K562 (cell line): ENCODE results near the gene SELENOI. TPM values are rescaled to one million over a fixed set of nuclear protein-coding genes. Genes with fewer than 3 reads are reported as not detected.

Source experiments
- ATAC-seq: fragments of 200-7000 bp; cut with Tn5 transposase; 3 replicates; pipeline ENCODE4 v1.9.1; 2020; ENCODE audit warnings: moderate library complexity
- BruUV-seq: library from RNA; stranded (reverse); fragments of 400-500 nt; replicated peaks from 2 replicates; lab custom pipeline; 2021; lab: Mats Ljungman, UMichigan
- CTCF ChIA-PET: fragments of 300-600 bp; formaldehyde crosslinking; extraction: SDS; loops from one replicate; lab custom pipeline; 2021; ENCODE audit warnings: low intra/inter-chr PET ratio; lab: Yijun Ruan, JAX
- POLR2A ChIA-PET: fragments of 300-600, 350-650 bp; sonication (Branson Sonifier 250); formaldehyde crosslinking; extraction: SDS; loops from one replicate; lab custom pipeline; 2021; ENCODE audit warnings: antibody characterized with exemption, inconsistent platforms; lab: Yijun Ruan, JAX
- DNase-seq, 4 experiments: peaks; one replicate each; pipeline versions ENCODE4 v3.0.0 to v3.0.0-alpha.2; 2011 to 2018; ENCODE audit warnings: low spot score in 3 of 4, mixed read lengths in 3 of 4; ENCODE audit errors: extremely low read depth in 1 of 4
- FAIRE-seq: peaks from 2 replicates; lab custom pipeline; 2011; peaks lifted over from hg19 to GRCh38; lab: Jason Lieb, UNC
- H2AFZ ChIP-seq: 2 replicates; pipeline ENCODE4 v1.6.0; 2011; ENCODE audit warnings: low read depth, low read length, control low read depth, inconsistent platforms
- H3K27ac ChIP-seq: fragments of 200-600 bp; 3 replicates; pipeline ENCODE4 v1.8.0; 2011; ENCODE audit warnings: low read depth, mild to moderate bottlenecking, control low read depth, inconsistent platforms, low read length, moderate library complexity, mixed read lengths; ENCODE audit errors: extremely low read depth
- H3K27me3 ChIP-seq, 2 experiments: fragments of 300-600 bp in 1 of 2; 2 replicates in 1 of 2; 3 replicates in 1 of 2; pipeline versions ENCODE4 v1.6.0 to v1.8.0; 2011; ENCODE audit warnings: inconsistent platforms in 2 of 2, low read length in 2 of 2, mild to moderate bottlenecking in 1 of 2, mixed read lengths in 1 of 2, moderate library complexity in 1 of 2; ENCODE audit not compliant: control insufficient read depth in 2 of 2, insufficient read depth in 2 of 2
- H3K36me3 ChIP-seq: fragments of 300-600 bp; 3 replicates; pipeline ENCODE4 v1.8.0; 2011; ENCODE audit warnings: mild to moderate bottlenecking, low read length, inconsistent platforms; ENCODE audit not compliant: control insufficient read depth, insufficient read depth
- H3K4me1 ChIP-seq, 2 experiments: fragments of 200-600 bp in 1 of 2; replicated peaks in 1 of 2; 2 replicates in 1 of 2; 3 replicates in 1 of 2; pipeline versions ENCODE4 v1.5.1 to v1.8.0; 2011; ENCODE audit warnings: inconsistent platforms in 2 of 2, low read length in 2 of 2, mild to moderate bottlenecking in 1 of 2, mixed read lengths in 1 of 2, moderate library complexity in 1 of 2; ENCODE audit not compliant: control insufficient read depth in 2 of 2, insufficient read depth in 2 of 2
- H3K4me2 ChIP-seq: 2 replicates; pipeline ENCODE4 v1.6.1; 2011; ENCODE audit warnings: low read length, control low read depth, inconsistent platforms, mixed read lengths; ENCODE audit not compliant: insufficient read depth
- H3K4me3 ChIP-seq: fragments of 200-600 bp; sonication (generic), shearing (Covaris generic); 2 replicates; pipeline ENCODE4 v1.5.1; 2016; ENCODE audit warnings: control low read depth, inconsistent platforms
- H3K79me2 ChIP-seq: fragments of 200-600 bp; 3 replicates; pipeline ENCODE4 v1.8.0; 2011; ENCODE audit warnings: low read length, inconsistent platforms; ENCODE audit not compliant: control insufficient read depth, insufficient read depth
- H3K9ac ChIP-seq, 2 experiments: 2 replicates each; pipeline versions ENCODE4 v1.6.0 to v1.6.1; 2011; ENCODE audit warnings: low read depth in 2 of 2, low read length in 2 of 2, control low read depth in 1 of 2, inconsistent platforms in 1 of 2, mild to moderate bottlenecking in 1 of 2, mixed read lengths in 1 of 2; ENCODE audit not compliant: insufficient read depth in 1 of 2
- H3K9me1 ChIP-seq: one replicate; pipeline ENCODE4 v1.6.0; 2011; ENCODE audit warnings: inconsistent platforms, mild to moderate bottlenecking, low read length, moderate library complexity; ENCODE audit not compliant: control insufficient read depth, insufficient read depth
- H3K9me3 ChIP-seq: replicated peaks from 2 replicates; pipeline ENCODE4 v1.5.1; 2011; ENCODE audit warnings: low read depth, low read length, inconsistent platforms; ENCODE audit not compliant: control insufficient read depth, insufficient read depth
- H4K20me1 ChIP-seq: replicated peaks from 2 replicates; pipeline ENCODE4 v1.6.1; 2011; ENCODE audit warnings: low read length, inconsistent platforms, mixed read lengths; ENCODE audit not compliant: control insufficient read depth, insufficient read depth
- BRCA1 ChIP-seq, 2 experiments: fragments of 450-650 bp in 1 of 2; sonication (generic) in 1 of 2; formaldehyde crosslinking in 1 of 2; IDR thresholded peaks; 2 replicates each; pipeline versions ENCODE4 v1.5.0 to v1.6.1; 2017 to 2020; ENCODE audit warnings: mild to moderate bottlenecking in 1 of 2, missing genetic modification reagents in 1 of 2
- CTBP1 ChIP-seq: fragments of 450-650 bp; IDR thresholded peaks from 2 replicates; pipeline ENCODE4 v1.6.1; 2016; ENCODE audit warnings: borderline replicate concordance
- EHMT2 ChIP-seq: fragments of 450-650 bp; IDR thresholded peaks from 2 replicates; pipeline ENCODE4 v1.6.1; 2018; ENCODE audit warnings: antibody characterized with exemption
- EP400 ChIP-seq: fragments of 450-650 bp; IDR thresholded peaks from 2 replicates; pipeline ENCODE4 v1.6.1; 2017; ENCODE audit warnings: antibody characterized with exemption, mild to moderate bottlenecking, moderate library complexity
- HDAC1 ChIP-seq, 2 experiments: fragments of 450-650 bp; IDR thresholded peaks; 2 replicates each; pipeline ENCODE4 v1.6.1; 2016 to 2017; ENCODE audit warnings: inconsistent platforms in 1 of 2, mild to moderate bottlenecking in 1 of 2, moderate library complexity in 1 of 2
- KDM1A ChIP-seq, 2 experiments: fragments of 450-650 bp; IDR thresholded peaks; 2 replicates each; pipeline ENCODE4 v1.6.1; 2016; ENCODE audit warnings: mild to moderate bottlenecking in 2 of 2
- MTA1 ChIP-seq: fragments of 450-650 bp; IDR thresholded peaks from 2 replicates; pipeline ENCODE4 v1.6.1; 2017; ENCODE audit warnings: borderline replicate concordance
- MTA3 ChIP-seq: fragments of 450-650 bp; formaldehyde crosslinking; IDR thresholded peaks from 2 replicates; pipeline ENCODE4 v1.6.1; 2017; ENCODE audit warnings: mild to moderate bottlenecking, borderline replicate concordance
- POLR2A ChIP-seq: fragments of 450-650 bp; conservative IDR thresholded peaks from 2 replicates; pipeline ENCODE4 v1.6.1; 2016
- PTBP1 ChIP-seq: fragments of 200-400 bp; formaldehyde crosslinking; IDR thresholded peaks from 2 replicates; pipeline ENCODE4 v1.6.1; 2017; ENCODE audit warnings: low read depth, low read length
- RCOR1 ChIP-seq, 2 experiments: IDR thresholded peaks; 2 replicates each; pipeline ENCODE4 v1.6.1; 2012; ENCODE audit warnings: low read depth in 2 of 2, low read length in 2 of 2, borderline replicate concordance in 1 of 2, improper control_type of control experiment in 1 of 2
- TEAD4 ChIP-seq, 2 experiments: sonication (generic) in 1 of 2; formaldehyde crosslinking in 1 of 2; IDR thresholded peaks; 2 replicates each; pipeline versions ENCODE4 v1.6.1 to v1.8.0; 2012 to 2022; ENCODE audit warnings: borderline replicate concordance in 1 of 2, inconsistent platforms in 1 of 2, low read length in 1 of 2, mild to moderate bottlenecking in 1 of 2, missing genetic modification reagents in 1 of 2
- ZFX ChIP-seq: sonication (generic); formaldehyde crosslinking; IDR thresholded peaks from 2 replicates; pipeline ENCODE4 v1.8.0; 2022; ENCODE audit warnings: mild to moderate bottlenecking, missing genetic modification reagents, moderate library complexity
- WGBS: fragments of 100-300 bp; shearing (Covaris generic); methylation state at CpG from one replicate; pipeline ENCODE4 v1.1.6; 2016; ENCODE audit warnings: low coverage, mixed read lengths; ENCODE audit not compliant: insufficient coverage; ENCODE audit errors: missing lambda C conversion rate; 5-methylcytosine and 5-hydroxymethylcytosine counted together
- in situ Hi-C: fragments of 300-500 bp; cut with MboI; formaldehyde crosslinking; loops from 4 replicates; pipeline ENCODE4 v1.15.0; 2018; ENCODE audit warnings: inconsistent platforms, mixed read lengths
- intact Hi-C: fragments of 100-400 bp; cut with micrococcal nuclease; formaldehyde crosslinking; loops from 2 replicates; pipeline ENCODE4 v1.14.2; 2022
- polyA plus RNA-seq, 8 experiments: library from polyadenylated mRNA; depleted of rRNA in 4 of 8; stranded (reverse) in 5 of 8; unstranded in 3 of 8; fragments of >200 nt; fragmentation: Nextera tagmentation in 2 of 8; fragmentation: Illumina TruSeq in 1 of 8; extraction: Ambion mirVana in 2 of 8; extraction: Trizol in 1 of 8; gene quantifications; 2 replicates each; pipeline versions ENCODE4 v1.2.1 to v1.2.3, GENCODE V29; 2011 to 2014; ENCODE audit warnings: inconsistent platforms in 1 of 8, missing spikeins in 1 of 8
- total RNA-seq, 7 experiments: library from RNA; depleted of rRNA in 6 of 7; stranded (reverse); fragments of >200 nt in 6 of 7; fragmentation: Illumina TruSeq in 2 of 7; extraction: Trizol in 2 of 7; gene quantifications; 2 replicates each; pipeline versions ENCODE4 v1.2.1 to v1.2.3, GENCODE V29; 2011 to 2021; ENCODE audit warnings: low replicate concordance in 1 of 7
- TF ChIP-seq, protein P1 (sequence below): fragments of 450-650 bp; IDR thresholded peaks from 2 replicates; pipeline ENCODE4 v1.6.1; 2018; ENCODE audit not compliant: partially characterized antibody
- TF ChIP-seq, protein P2 (sequence below): sonication (generic); formaldehyde crosslinking; IDR thresholded peaks from 2 replicates; pipeline ENCODE4 v1.8.1; 2023; ENCODE audit warnings: mild to moderate bottlenecking, missing genetic modification reagents

The SELENOI gene
- total and polyA plus RNA-seq, 9 of the 15 experiments (the other 6 are each of a cell fraction or from before 2014, with no cell fraction given) = 9.6 to 46.9 (median 24.4) TPM

DNA sequence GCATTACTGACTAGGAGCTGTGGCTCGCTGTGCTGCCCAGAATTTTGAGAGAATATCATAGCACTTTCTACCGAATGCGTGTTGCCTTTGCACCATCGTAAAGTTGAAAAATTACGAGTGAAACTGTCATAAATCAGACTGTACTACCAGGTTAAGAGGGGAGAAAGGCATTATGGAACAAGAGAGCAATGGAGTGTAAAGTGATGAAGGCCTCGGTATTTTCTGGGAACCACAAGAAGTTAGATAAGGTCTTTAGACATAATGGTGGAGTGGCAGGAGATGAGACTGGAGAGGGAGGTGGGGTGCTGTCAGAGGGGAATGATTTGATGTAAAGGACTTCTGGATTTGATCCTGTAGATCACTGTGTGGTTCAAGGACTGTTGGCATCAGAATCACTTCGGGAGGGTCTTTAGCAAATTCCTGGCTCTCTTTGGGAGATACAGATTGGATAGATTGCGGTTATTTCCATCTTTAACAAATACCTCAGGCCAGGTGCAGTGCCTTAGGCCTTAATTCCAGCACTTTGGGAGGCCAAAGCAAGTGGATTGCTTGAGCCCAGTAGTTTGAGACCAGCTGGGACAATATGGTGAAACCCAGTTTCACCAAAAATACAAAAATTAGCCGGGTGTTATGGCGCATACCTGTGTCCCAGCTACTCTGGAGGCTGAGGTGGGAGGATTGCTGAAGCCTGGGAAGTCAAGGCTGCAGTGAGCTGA is 5.6 kb downstream of the SELENOI start:
- POLR2A ChIA-PET = interaction anchor here (1.0 kb wide), 1 partner anchor 46 kb away, joined by 3 read pairs; no protein-coding TSS in a partner anchor
- Histone ChIP-seq H3K27me3 (no peaks in the 10 kb centered on the region), H3K36me3 (peaks cover 22% of the 10 kb centered on the region), H3K9ac (peak overlapping the region; percentile 26 to 53; a peak in 2 of 4 replicates), H3K9me1 (no peaks in the 10 kb centered on the region), H3K79me2 (peaks cover 99% of the 10 kb centered on the region), H3K4me1 (peaks cover 39 to 43% of the 10 kb centered on the region in 2 experiments), H3K4me2 (peak overlapping the region; percentile 43), H3K27ac (peak overlapping the region; percentile 43; the same call in 2 of the 3 replicates), H4K20me1 (no peaks in the 10 kb centered on the region), H3K9me3 (no peaks in the 10 kb centered on the region; the same call in 1 of the 2 replicates), H2AFZ (no peak overlapping the region), H3K4me3 (no peak overlapping the region)
- intact Hi-C loops = no loop called here
- DNase-seq (peak in 1 of 4 experiments; percentile 44), FAIRE-seq (no peak), ATAC-seq (0 out of 3 replicates have a peak, but pooled peaks have one; percentile 3)
- in situ Hi-C loops = no loop called here
- CTCF ChIA-PET = no interaction called here
- WGBS = 50% methylated on average over 10 of the region's 10 CpGs
- no TSS peak for BruUV-seq
- 0 out of 4 replicates have a peak, but pooled peaks of 1 of the 2 experiments have one; percentile 8 for TF ChIP-seq RCOR1 (IDR thresholded peaks at IDR 0.05; ENCODE audit: borderline replicate concordance in 1 of 2, low read depth in 2 of 2, low read length in 2 of 2)
- peak; percentile 79 for TF ChIP-seq TEAD4 (IDR thresholded peaks at IDR 0.05; ENCODE audit: low read length)
- TF ChIP-seq TEAD4 (CRISPR knock-in tag; IDR thresholded peaks at IDR 0.05; ENCODE audit: borderline replicate concordance) = no peak
- 0 out of 4 replicates have a peak, but pooled peaks of 1 of the 2 experiments have one; percentile 8 for TF ChIP-seq KDM1A (IDR thresholded peaks at IDR 0.05)
- TF ChIP-seq ZFX (CRISPR knock-in tag) = peak; percentile 47
- no peak for TF ChIP-seq BRCA1 (IDR thresholded peaks at IDR 0.05)
- no peak for TF ChIP-seq BRCA1 (CRISPR knock-in tag; IDR thresholded peaks at IDR 0.05)
- TF ChIP-seq POLR2A = 0 out of 2 replicates have a peak, but pooled peaks have one; percentile 29
- TF ChIP-seq MTA3 = 0 out of 2 replicates have a peak, but pooled peaks have one; percentile 17
- 0 out of 2 replicates have a peak, but pooled peaks have one; percentile 19 for TF ChIP-seq EHMT2
- TF ChIP-seq CTBP1 = peak; percentile 54; the same call in 1 of the 2 replicates
- TF ChIP-seq PTBP1 = no peak
- TF ChIP-seq, protein P1, sequence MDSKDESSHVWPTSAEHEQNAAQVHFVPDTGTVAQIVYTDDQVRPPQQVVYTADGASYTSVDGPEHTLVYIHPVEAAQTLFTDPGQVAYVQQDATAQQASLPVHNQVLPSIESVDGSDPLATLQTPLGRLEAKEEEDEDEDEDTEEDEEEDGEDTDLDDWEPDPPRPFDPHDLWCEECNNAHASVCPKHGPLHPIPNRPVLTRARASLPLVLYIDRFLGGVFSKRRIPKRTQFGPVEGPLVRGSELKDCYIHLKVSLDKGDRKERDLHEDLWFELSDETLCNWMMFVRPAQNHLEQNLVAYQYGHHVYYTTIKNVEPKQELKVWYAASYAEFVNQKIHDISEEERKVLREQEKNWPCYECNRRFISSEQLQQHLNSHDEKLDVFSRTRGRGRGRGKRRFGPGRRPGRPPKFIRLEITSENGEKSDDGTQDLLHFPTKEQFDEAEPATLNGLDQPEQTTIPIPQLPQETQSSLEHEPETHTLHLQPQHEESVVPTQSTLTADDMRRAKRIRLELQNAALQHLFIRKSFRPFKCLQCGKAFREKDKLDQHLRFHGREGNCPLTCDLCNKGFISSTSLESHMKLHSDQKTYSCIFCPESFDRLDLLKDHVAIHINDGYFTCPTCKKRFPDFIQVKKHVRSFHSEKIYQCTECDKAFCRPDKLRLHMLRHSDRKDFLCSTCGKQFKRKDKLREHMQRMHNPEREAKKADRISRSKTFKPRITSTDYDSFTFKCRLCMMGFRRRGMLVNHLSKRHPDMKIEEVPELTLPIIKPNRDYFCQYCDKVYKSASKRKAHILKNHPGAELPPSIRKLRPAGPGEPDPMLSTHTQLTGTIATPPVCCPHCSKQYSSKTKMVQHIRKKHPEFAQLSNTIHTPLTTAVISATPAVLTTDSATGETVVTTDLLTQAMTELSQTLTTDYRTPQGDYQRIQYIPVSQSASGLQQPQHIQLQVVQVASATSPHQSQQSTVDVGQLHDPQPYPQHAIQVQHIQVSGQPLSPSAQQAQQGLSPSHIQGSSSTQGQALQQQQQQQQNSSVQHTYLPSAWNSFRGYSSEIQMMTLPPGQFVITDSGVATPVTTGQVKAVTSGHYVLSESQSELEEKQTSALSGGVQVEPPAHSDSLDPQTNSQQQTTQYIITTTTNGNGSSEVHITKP = peak; percentile 75
- TF ChIP-seq, protein P2, sequence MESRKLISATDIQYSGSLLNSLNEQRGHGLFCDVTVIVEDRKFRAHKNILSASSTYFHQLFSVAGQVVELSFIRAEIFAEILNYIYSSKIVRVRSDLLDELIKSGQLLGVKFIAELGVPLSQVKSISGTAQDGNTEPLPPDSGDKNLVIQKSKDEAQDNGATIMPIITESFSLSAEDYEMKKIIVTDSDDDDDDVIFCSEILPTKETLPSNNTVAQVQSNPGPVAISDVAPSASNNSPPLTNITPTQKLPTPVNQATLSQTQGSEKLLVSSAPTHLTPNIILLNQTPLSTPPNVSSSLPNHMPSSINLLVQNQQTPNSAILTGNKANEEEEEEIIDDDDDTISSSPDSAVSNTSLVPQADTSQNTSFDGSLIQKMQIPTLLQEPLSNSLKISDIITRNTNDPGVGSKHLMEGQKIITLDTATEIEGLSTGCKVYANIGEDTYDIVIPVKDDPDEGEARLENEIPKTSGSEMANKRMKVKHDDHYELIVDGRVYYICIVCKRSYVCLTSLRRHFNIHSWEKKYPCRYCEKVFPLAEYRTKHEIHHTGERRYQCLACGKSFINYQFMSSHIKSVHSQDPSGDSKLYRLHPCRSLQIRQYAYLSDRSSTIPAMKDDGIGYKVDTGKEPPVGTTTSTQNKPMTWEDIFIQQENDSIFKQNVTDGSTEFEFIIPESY (CRISPR knock-in tag) = no peak
- TF ChIP-seq MTA1 = no peak
- 0 out of 2 replicates have a peak, but pooled peaks have one; percentile 18 for TF ChIP-seq EP400
- peak in 1 of 2 experiments; percentile 16; a peak in 1 of 4 replicates for TF ChIP-seq HDAC1 (IDR thresholded peaks at IDR 0.05)
